ENCODE measurements around the gene AP3S2.

GRCh38 chr15:89827829-89828228, 66.0 kb downstream of the AP3S2 start:
- no peak for TF ChIP-seq ZNF263 (CRISPR knock-in tag; IDR thresholded peaks at IDR 0.05; ENCODE audit: low read depth)
- TF ChIP-seq HMGXB4 (CRISPR knock-in tag; IDR thresholded peaks at IDR 0.05) = no peak
